HepG2 (cell line): ENCODE results near the gene ZACN. TPM values are rescaled to one million over a fixed set of nuclear protein-coding genes. Genes with fewer than 3 reads are reported as not detected.
A peak's percentile ranks its signal among the peaks of the same experiment; 100 is the strongest.

Experiments
- ATF7 ChIP-seq, 2 experiments: fragments of 450-650 bp in 1 of 2; sonication (generic) in 1 of 2; formaldehyde crosslinking in 1 of 2; IDR thresholded peaks; 2 replicates each; pipeline versions ENCODE4 v1.4.0 to v1.6.1; 2016 to 2020; ENCODE audit warnings: antibody characterized with exemption in 1 of 2, mild to moderate bottlenecking in 1 of 2, missing genetic modification reagents in 1 of 2
- CEBPG ChIP-seq: IDR thresholded peaks from 2 replicates; pipeline ENCODE4 v1.6.1; 2016
- ELF4 ChIP-seq: sonication (generic); formaldehyde crosslinking; IDR thresholded peaks from 2 replicates; pipeline ENCODE4 v1.5.0; 2020; ENCODE audit warnings: missing genetic modification reagents, mild to moderate bottlenecking, moderate library complexity, borderline replicate concordance
- HHEX ChIP-seq: IDR thresholded peaks from 2 replicates; pipeline ENCODE4 v1.6.1; 2016; ENCODE audit warnings: control low read depth
- LCORL ChIP-seq, 2 experiments: fragments of 450-650 bp in 1 of 2; sonication (generic) in 1 of 2; formaldehyde crosslinking in 1 of 2; IDR thresholded peaks; 2 replicates each; pipeline versions ENCODE4 v1.5.0 to v1.6.1; 2017 to 2020; ENCODE audit warnings: antibody characterized with exemption in 1 of 2, missing genetic modification reagents in 1 of 2
- RFX1 ChIP-seq: fragments of 450-650 bp; IDR thresholded peaks from 2 replicates; pipeline ENCODE4 v1.6.1; 2017
- ZKSCAN8 ChIP-seq: IDR thresholded peaks from 2 replicates; pipeline ENCODE4 v1.6.1; 2016; ENCODE audit warnings: borderline replicate concordance, missing genetic modification reagents, missing compliant biosample characterization
- ZNF138 ChIP-seq: sonication (generic); formaldehyde crosslinking; IDR thresholded peaks from 2 replicates; pipeline ENCODE4 v1.5.0; 2020; ENCODE audit warnings: mild to moderate bottlenecking, low read depth, missing genetic modification reagents
- ZNF225 ChIP-seq: sonication (generic); formaldehyde crosslinking; IDR thresholded peaks from 2 replicates; pipeline ENCODE4 v1.4.0; 2020; ENCODE audit warnings: mild to moderate bottlenecking, missing genetic modification reagents
- ZNF264 ChIP-seq: sonication (generic); formaldehyde crosslinking; IDR thresholded peaks from 2 replicates; pipeline ENCODE4 v1.4.0; 2020; ENCODE audit warnings: missing genetic modification reagents
- ZNF34 ChIP-seq: sonication (generic); formaldehyde crosslinking; IDR thresholded peaks from 2 replicates; pipeline ENCODE4 v1.4.0; 2020; ENCODE audit warnings: mild to moderate bottlenecking, missing genetic modification reagents, borderline replicate concordance
- ZNF703 ChIP-seq: sonication (generic); formaldehyde crosslinking; IDR thresholded peaks from 2 replicates; pipeline ENCODE4 v1.5.1; 2020; ENCODE audit warnings: missing genetic modification reagents, mild to moderate bottlenecking, moderate library complexity, borderline replicate concordance
- polyA plus RNA-seq, 8 experiments: library from polyadenylated mRNA; depleted of rRNA in 3 of 8; stranded (reverse) in 7 of 8; unstranded in 1 of 8; fragments of >200 nt; fragmentation: Illumina TruSeq in 4 of 8; extraction: Trizol in 4 of 8; gene quantifications; 2 replicates each; pipeline versions ENCODE4 v1.2.1 to v1.2.3, GENCODE V29; 2011 to 2016; ENCODE audit warnings: low read depth in 4 of 8, missing spikeins in 1 of 8, mixed read lengths in 1 of 8; ENCODE audit not compliant: insufficient read depth in 1 of 8
- total RNA-seq, 5 experiments: library from RNA; depleted of rRNA; stranded (reverse); fragments of >200 nt; fragmentation: Illumina TruSeq; extraction: Trizol; gene quantifications; 2 replicates each; pipeline ENCODE4 v1.2.3, GENCODE V29; 2016; ENCODE audit warnings: low read depth in 1 of 5
- TF ChIP-seq, protein P1 (sequence below): sonication (generic); formaldehyde crosslinking; IDR thresholded peaks from 2 replicates; pipeline ENCODE4 v1.4.0; 2020; ENCODE audit warnings: missing genetic modification reagents
- TF ChIP-seq, protein P2 (sequence below): sonication (generic); formaldehyde crosslinking; IDR thresholded peaks from 2 replicates; pipeline ENCODE4 v1.4.0; 2020; ENCODE audit warnings: missing genetic modification reagents, borderline replicate concordance
- TF ChIP-seq, protein P3 (sequence below): sonication (generic); formaldehyde crosslinking; IDR thresholded peaks from 2 replicates; pipeline ENCODE4 v1.9.0; 2022; ENCODE audit warnings: low read depth, missing genetic modification reagents
- TF ChIP-seq, protein P4 (sequence below): sonication (generic); formaldehyde crosslinking; IDR thresholded peaks from 2 replicates; pipeline ENCODE4 v1.4.0; 2020; ENCODE audit warnings: mild to moderate bottlenecking, low read depth, missing genetic modification reagents
- TF ChIP-seq, protein P5 (sequence below): sonication (generic); formaldehyde crosslinking; IDR thresholded peaks from 2 replicates; pipeline ENCODE4 v1.4.0; 2020; ENCODE audit warnings: missing genetic modification reagents

The ZACN gene
- total and polyA plus RNA-seq, 2 of the 13 experiments (the other 11 are each of a cell fraction or from before 2014, with no cell fraction given) = 0.11 to 0.15 TPM

DNA sequence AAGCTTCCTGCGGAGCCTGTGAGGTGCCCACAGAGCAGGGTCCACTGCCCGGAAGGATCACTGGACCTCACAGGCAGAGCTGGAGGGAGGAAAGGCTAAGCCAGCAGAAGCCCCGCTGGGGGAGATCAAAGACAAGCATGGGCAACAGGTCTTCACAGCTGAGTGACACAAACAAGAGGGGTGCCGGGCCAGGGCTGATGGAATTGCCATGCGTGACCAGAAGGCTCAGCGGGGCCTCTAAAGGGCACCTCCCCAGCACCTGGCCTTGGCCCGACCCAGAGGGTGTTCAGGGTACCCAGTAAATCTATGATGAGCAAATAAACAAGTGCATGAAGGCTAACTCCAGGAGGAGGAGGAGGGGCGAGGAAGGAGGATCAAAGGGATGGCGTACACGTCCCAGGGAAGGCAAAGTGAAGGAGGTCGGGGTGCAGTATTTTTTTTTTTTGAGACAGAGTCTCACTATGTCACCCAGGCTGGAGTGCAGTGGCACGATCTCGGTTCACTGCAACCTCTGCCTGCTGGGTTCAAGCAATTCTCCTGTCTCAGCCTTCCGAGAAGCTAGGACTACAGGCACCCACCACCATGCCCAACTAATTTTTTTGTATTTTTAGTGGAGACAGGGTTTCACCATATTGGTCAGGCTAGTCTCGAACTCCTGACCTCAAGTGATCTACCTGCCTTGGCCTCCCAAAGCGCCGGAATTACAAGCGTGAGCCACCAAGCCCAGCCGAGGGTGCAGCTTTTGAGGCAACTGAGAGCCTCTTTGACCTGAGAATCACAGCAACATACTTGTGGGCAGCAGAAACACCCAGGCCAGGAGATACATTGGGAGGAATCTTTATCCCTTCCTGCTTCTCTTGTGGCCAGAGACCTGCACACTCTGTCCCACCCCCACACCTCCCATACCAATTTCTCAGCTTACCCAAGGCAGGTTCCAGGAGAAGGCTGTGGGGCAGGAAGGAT is 40.7 kb downstream of the ZACN start (continued):
- TF ChIP-seq, protein P1, sequence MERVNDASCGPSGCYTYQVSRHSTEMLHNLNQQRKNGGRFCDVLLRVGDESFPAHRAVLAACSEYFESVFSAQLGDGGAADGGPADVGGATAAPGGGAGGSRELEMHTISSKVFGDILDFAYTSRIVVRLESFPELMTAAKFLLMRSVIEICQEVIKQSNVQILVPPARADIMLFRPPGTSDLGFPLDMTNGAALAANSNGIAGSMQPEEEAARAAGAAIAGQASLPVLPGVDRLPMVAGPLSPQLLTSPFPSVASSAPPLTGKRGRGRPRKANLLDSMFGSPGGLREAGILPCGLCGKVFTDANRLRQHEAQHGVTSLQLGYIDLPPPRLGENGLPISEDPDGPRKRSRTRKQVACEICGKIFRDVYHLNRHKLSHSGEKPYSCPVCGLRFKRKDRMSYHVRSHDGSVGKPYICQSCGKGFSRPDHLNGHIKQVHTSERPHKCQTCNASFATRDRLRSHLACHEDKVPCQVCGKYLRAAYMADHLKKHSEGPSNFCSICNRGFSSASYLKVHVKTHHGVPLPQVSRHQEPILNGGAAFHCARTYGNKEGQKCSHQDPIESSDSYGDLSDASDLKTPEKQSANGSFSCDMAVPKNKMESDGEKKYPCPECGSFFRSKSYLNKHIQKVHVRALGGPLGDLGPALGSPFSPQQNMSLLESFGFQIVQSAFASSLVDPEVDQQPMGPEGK (CRISPR knock-in tag) = peak; percentile 55; the same call in 1 of the 2 replicates
- TF ChIP-seq ZNF703 (no peak), ZNF34 (CRISPR knock-in tag) (no peak), RFX1 (no peak), ZNF225 (peak; percentile 26; the same call in 1 of the 2 replicates), ELF4 (CRISPR knock-in tag) (no peak), ZNF264 (CRISPR knock-in tag) (no peak), LCORL (IDR thresholded peaks at IDR 0.05) (no peak), LCORL (CRISPR knock-in tag; IDR thresholded peaks at IDR 0.05) (peak; percentile 89), ATF7 (IDR thresholded peaks at IDR 0.05) (no peak), ATF7 (CRISPR knock-in tag; IDR thresholded peaks at IDR 0.05) (peak; percentile 68), ZKSCAN8 (CRISPR knock-in tag) (no peak), HHEX (CRISPR knock-in tag) (peak; percentile 48; the same call in 1 of the 2 replicates), CEBPG (CRISPR knock-in tag) (no peak; the same call in 1 of the 2 replicates), ZNF138 (CRISPR knock-in tag) (0 out of 2 replicates have a peak, but pooled peaks have one; percentile 71)
- TF ChIP-seq, protein P2, sequence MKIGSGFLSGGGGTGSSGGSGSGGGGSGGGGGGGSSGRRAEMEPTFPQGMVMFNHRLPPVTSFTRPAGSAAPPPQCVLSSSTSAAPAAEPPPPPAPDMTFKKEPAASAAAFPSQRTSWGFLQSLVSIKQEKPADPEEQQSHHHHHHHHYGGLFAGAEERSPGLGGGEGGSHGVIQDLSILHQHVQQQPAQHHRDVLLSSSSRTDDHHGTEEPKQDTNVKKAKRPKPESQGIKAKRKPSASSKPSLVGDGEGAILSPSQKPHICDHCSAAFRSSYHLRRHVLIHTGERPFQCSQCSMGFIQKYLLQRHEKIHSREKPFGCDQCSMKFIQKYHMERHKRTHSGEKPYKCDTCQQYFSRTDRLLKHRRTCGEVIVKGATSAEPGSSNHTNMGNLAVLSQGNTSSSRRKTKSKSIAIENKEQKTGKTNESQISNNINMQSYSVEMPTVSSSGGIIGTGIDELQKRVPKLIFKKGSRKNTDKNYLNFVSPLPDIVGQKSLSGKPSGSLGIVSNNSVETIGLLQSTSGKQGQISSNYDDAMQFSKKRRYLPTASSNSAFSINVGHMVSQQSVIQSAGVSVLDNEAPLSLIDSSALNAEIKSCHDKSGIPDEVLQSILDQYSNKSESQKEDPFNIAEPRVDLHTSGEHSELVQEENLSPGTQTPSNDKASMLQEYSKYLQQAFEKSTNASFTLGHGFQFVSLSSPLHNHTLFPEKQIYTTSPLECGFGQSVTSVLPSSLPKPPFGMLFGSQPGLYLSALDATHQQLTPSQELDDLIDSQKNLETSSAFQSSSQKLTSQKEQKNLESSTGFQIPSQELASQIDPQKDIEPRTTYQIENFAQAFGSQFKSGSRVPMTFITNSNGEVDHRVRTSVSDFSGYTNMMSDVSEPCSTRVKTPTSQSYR (CRISPR knock-in tag) = peak; percentile 81
- TF ChIP-seq, protein P3, sequence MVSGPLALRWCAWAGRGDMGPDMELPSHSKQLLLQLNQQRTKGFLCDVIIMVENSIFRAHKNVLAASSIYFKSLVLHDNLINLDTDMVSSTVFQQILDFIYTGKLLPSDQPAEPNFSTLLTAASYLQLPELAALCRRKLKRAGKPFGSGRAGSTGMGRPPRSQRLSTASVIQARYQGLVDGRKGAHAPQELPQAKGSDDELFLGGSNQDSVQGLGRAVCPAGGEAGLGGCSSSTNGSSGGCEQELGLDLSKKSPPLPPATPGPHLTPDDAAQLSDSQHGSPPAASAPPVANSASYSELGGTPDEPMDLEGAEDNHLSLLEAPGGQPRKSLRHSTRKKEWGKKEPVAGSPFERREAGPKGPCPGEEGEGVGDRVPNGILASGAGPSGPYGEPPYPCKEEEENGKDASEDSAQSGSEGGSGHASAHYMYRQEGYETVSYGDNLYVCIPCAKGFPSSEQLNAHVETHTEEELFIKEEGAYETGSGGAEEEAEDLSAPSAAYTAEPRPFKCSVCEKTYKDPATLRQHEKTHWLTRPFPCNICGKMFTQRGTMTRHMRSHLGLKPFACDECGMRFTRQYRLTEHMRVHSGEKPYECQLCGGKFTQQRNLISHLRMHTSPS (CRISPR knock-in tag) = peak; percentile 87; the same call in 1 of the 2 replicates
- TF ChIP-seq, protein P4, sequence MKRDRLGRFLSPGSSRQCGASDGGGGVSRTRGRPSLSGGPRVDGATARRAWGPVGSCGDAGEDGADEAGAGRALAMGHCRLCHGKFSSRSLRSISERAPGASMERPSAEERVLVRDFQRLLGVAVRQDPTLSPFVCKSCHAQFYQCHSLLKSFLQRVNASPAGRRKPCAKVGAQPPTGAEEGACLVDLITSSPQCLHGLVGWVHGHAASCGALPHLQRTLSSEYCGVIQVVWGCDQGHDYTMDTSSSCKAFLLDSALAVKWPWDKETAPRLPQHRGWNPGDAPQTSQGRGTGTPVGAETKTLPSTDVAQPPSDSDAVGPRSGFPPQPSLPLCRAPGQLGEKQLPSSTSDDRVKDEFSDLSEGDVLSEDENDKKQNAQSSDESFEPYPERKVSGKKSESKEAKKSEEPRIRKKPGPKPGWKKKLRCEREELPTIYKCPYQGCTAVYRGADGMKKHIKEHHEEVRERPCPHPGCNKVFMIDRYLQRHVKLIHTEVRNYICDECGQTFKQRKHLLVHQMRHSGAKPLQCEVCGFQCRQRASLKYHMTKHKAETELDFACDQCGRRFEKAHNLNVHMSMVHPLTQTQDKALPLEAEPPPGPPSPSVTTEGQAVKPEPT = 0 out of 2 replicates have a peak, but pooled peaks have one; percentile 45
- TF ChIP-seq, protein P5, sequence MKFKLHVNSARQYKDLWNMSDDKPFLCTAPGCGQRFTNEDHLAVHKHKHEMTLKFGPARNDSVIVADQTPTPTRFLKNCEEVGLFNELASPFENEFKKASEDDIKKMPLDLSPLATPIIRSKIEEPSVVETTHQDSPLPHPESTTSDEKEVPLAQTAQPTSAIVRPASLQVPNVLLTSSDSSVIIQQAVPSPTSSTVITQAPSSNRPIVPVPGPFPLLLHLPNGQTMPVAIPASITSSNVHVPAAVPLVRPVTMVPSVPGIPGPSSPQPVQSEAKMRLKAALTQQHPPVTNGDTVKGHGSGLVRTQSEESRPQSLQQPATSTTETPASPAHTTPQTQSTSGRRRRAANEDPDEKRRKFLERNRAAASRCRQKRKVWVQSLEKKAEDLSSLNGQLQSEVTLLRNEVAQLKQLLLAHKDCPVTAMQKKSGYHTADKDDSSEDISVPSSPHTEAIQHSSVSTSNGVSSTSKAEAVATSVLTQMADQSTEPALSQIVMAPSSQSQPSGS (CRISPR knock-in tag) = peak; percentile 55; the same call in 1 of the 2 replicates
